GM18508 (cell line): ENCODE measurements around the gene STYX.
A peak's percentile ranks its signal among the peaks of the same experiment; 100 is the strongest.

Experiments used
- ATAC-seq: cut with Tn5 transposase; IDR thresholded peaks from one replicate; pipeline ENCODE4 v1.9.1; 2021; ENCODE audit warnings: moderate number of reproducible peaks; ENCODE audit not compliant: insufficient read depth, unreplicated experiment

STYX gene, protein sequence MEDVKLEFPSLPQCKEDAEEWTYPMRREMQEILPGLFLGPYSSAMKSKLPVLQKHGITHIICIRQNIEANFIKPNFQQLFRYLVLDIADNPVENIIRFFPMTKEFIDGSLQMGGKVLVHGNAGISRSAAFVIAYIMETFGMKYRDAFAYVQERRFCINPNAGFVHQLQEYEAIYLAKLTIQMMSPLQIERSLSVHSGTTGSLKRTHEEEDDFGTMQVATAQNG

DNA sequence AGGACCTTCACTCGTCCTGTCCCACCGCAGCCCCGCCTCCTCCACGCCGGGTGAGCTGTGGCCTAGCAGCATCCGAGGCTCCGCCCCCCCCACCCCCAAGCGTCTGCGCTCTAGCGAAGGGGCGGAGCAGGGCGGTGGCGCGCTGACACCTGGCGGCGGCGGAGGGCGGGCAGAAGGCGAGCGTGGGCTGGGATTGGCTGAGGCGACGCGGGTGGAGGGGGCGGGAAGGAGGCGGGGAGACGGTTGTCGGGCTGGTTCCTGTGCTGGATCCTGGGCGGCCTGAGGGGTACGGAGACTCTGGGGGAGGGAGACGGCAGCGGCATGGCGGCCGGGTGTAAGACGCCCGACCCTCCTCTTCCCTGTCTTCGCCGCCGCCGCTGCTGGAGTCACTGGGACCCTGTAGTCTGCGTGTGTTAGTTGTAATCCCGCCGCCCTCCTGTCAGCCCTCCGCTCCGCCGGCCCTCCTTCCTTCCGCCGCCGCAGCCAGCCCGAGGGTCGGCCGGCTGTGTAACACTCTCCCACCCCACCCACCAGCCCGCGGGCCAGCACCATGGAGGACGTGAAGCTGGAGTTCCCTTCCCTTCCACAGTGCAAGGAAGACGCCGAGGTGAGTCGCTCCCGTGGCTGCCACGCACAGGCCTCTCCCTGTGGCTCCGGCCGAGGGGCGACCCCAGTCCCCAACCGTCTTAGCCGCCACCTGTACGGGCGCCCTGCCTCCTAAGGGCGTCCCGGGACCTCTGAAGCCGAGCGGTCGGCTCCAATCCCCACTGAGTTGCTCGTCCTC is at the start of gene STYX:
STYX (plus strand) TSS at position 242 of the 784 bp plus-strand sequence; CDS start at position 551, 309 bp downstream.
- peak; percentile 75 for ATAC-seq

DNA sequence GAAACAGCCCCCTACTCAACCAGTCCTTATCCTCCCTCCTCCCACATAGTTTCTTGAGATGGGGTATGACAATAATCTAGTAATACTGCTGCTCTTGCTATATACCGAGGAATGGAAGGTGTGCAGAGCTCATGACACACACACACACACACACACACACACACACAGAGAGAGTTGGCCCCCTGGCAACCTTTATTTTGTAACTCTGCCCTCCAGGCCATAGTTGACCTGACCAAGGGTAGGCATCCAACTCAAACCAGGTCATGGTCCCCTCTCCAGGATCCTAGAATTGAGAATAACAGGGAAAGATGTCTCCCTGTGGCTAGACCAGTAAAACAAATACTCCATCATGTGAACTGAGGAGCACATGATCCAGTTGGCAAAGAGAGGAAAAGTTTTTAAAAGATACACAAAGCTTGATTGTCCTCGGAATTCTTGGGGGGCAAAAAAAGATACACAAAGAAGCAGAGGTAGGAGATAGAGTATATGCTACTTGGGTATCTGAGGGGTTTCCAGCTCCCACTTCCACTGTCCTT is 45.9 kb upstream of the STYX start:
- no peak for ATAC-seq

DNA sequence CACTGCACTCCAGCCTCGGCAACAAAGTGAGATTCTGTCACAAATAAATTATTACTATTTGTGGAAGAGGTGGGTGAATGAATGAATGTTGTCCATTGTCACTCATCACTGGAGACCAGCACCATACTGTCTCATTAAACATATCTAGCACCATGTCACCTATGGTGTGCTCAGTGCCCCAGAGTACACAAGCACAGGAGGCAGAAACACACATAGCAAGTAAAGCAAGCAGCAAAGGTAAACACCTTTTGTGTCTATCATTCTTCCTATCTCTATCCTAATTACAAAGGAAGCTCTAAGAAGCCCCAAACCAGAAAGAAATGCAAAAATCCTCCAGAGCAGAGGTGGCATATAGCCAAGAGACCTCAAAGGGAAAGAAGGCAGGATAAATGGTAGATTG is 43.8 kb upstream of the STYX start:
- no peak for ATAC-seq

DNA sequence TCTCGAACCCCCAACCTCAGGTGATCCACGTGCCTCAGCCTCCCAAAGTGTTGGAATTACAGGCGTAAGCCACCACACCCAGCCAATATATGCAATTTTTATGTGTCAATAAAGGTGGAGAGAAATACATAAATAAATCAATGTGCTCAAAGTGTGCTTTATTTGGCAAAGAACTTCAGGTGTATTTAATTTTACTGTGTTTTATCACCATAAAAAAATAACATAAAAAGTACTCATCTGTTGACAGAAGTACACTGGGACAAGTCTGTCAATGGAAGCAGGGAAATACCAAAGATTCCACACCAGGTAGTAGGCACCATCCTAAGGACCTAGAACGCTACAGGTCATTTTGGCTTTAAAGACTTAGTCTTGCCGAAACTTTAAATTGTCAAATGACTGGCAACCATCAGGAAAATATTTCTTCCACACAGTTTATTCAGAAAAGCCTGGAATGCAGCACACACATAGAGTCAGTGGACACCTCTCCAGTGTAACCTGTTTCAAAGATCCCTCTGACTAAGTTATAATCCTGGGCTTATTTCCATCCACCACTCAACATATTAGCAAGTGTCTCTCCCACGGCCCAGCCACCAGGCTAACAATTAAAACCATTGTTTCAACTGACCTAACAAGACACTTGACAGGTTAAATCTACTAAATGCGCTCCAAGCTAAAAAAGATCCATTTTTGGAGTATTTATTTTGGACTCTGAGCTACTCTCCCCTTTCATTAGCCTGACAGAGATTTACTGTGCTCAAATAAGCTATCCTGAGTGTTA is 38.8 kb upstream of the STYX start:
- no peak for ATAC-seq

DNA sequence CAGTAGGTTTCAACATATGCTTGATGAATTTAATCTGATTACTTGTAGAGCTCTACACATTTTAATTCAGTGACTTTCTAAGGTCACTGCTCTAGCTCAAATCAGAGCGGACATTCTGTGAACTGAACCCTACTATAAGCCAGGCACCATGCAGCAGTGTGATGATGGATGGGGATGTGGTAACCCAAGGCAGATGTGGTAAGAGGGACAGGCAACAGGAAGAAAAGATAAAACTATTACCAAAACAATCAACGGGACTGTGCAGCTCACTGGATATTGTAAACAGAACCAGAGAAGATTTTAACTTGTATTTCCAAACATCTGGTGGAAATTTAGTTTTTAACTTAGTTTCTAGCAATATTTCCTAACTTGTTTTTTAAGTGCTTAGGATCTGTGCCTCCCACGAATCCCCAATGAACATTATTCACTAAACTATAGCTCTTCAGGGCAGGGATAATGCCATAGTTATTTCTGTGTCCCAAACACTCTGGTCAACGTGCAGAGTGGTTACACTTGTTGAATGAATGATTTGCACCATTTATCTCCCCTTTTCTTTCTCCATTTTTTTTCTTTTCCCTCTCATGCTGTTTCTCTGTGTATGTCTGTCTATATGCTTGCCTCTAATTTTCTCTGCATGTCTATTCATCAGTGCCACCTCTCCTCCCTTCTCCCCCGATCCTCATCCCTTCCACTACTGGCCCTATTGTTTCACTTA is 37.6 kb upstream of the STYX start:
- ATAC-seq, result no peak

DNA sequence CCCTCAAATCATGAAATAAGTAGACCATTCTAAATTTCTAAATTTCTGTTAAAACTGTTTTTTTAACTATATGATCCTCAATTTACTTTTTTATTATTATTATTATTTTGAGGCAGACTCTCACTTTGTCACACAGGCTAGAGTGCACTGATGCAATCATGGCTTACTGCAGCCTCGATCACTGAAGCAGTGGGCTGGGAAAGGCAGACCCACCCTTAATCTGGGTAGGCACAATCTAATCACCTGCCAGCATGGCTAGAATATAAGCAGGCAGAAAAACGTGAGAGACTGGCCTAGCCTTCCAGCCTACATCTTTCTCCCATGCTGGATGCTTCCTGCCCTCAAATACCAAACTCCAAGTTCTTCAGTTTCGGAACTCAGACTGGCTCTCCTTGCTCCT is 36.9 kb upstream of the STYX start:
- no peak for ATAC-seq

DNA sequence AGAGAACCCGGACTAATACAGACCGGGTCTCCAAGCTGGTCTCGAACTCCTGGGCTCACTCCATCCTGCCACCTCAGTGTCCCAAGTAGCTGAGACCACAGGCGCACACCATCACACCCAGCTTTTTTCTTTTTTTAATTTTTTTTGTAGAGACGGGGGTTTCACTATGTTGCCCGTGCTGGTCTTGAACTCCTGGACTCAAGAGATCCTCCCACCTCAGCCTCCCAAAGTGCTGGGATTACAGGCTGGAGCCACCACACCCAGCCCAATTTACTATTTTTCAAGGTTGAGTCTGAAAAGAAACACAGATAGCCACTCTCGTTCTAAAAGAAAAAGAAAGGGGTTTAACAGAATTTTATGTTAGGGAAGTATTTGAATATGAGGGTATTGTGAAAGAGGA is 36.4 kb upstream of the STYX start:
- no peak for ATAC-seq

DNA sequence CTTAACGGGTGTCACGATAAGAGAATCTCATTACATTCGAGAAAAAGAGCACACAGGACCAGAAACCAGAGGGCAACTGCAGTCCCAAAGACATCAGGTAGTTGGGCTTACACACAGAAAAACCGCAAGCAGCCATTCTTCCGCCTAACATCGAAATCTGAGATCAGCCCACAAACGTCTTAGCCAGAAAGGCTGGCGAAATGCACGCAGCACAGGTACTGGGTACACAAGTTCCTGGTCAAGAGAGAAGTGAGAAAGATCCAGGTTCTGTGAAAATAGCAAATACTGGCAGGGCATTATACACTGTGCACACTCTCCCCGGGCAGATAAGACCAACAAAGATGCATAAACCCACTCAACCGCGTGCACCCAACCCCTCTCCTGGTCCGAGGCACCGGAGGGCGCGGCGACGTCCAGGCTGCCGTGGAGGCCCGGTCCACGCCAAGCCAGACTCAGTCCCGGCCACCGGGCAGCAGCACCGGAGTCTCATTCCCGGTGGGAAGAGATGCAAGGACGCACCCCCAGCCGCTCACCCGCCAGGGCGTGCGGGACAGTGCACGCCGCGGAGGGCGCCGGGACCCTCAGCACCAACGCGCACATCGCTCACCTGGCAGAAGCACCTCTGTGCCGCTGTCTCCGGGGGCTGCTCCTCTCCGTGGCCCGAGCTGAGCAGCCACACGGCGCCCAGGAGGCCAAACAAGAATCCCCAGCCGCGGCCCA is 35.0 kb upstream of the STYX start:
- peak; percentile 48 for ATAC-seq

DNA sequence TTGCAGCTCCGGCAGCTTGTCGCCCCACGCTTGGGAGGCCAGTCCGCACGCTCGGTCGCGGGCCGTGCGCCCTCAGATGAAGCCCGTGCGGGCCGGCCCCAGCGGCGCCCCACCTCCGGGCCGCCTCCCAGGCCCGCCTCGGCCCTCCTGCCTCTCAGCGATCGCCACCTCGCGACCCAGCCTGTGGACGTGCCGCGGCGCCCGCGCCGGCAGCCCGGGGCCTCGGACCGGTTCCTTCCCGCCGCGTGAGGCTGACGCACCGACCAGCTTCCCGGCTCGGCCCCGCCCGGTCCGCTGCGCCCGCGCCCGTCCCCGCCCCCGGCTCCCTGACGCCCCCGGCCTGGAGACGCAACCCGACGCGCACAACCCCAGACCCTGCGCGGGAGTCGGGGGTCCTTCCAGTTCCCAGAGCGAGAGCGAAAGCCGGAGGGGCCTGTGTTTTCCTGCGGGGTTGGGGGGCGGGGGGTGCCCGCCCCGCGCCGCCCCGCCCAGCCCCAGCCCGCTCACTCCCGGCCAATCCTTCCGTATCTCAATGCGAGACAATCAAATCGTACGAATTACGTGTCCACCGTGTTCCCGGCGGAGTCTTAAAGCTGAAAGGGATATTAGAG is 34.4 kb upstream of the STYX start, which contains the start of gene ERO1A:
ERO1A (minus strand) TSS at position 78 of the 611 bp plus-strand sequence; CDS start at position 1, 77 bp downstream.
- peak; percentile 29 for ATAC-seq

DNA sequence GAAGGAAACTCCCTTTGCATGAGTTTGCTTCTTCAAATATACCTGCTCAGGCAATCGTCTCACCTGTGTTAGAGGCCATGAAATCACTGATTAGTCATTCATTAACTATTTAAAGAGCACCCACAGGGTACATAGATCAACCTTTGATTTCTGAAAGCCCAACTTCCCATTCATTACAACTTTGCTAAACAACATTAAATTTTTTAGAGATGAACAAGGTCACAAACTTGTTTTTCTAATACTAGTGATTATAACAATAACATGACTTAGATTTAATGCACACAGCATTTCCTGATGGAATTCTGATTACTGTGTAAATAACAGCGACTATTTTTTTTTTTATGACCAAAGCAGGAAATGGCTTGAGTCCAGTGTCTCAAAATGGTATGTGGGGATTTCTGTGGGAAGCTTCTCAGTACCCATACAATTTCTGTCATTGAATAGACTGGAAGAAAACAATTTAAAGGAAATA is 29.2 kb upstream of the STYX start:
- ATAC-seq, result no peak

DNA sequence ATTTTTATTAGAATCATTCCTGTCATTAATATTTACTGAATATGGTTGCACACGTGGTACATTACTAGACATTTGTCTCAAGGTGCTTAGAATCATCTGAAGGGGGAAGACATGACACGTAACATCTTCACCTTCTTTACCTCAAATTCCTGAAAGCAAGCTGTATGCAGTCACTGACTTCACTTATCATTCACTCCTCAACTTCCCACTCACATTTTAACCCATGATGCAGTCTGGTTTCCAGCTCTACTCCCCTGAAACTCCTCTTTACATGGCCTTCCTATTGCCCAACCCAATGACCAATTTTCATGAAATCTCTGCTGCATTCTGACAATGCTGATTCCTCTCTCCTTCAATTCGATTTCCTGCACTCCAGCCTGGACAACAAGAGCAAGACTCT is 28.7 kb upstream of the STYX start:
- no peak for ATAC-seq

DNA sequence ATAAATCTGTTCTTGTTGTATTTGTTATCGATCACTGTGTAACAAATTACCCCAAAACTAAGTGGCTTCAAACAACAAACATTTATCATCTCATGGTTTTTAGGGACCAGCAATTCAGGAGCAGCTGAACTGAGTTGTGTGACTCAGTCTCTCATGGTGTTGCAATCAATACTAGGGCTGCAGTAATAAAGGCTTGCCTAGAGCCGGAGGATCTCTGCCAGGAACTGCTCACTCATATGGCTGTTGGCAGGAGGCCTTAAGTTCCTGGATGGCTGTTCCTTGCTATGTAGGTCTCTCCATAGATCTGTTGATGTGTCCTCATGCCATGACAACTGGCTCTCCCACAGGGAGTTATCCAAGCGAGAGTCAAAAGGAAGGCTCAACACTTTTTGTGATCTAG is 26.7 kb upstream of the STYX start:
- no peak for ATAC-seq

DNA sequence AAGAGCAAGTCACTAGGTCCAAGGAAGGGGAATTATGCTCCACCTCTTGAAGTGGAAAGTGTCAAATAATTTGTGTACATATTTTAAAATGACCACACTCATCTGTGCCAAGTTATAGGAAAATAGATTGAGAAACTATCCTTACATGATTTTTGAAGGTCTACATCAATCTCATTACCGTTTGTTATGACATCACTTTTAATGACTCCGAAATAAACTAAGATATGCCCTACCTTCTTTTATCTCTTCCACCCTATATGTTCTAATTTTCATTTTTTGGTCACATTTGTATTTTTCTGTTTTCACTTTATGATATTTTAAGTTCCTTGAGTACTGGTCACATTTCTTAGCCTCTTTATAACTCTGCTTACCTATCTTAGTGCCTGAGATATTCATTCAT is 26.3 kb upstream of the STYX start:
- no peak for ATAC-seq

DNA sequence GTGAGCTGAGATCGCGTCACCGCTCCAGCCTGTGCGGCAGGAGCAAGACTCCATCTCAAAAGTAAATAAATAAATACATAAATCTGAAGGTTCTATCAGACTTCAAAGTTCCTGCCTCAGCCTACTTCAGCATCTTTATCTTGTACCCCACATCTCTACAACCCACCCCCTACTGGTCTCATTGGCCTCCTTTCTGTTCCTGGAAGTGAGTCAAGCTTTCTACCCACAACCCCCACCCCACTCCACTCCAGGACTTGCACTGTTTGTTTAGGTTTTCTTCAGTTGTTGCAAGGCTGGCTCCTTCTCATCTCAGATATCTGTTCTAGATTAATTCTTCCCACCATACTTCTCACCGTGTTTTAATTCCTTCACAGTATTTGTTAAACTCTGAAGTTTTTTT is 23.7 kb upstream of the STYX start:
- no peak for ATAC-seq

DNA sequence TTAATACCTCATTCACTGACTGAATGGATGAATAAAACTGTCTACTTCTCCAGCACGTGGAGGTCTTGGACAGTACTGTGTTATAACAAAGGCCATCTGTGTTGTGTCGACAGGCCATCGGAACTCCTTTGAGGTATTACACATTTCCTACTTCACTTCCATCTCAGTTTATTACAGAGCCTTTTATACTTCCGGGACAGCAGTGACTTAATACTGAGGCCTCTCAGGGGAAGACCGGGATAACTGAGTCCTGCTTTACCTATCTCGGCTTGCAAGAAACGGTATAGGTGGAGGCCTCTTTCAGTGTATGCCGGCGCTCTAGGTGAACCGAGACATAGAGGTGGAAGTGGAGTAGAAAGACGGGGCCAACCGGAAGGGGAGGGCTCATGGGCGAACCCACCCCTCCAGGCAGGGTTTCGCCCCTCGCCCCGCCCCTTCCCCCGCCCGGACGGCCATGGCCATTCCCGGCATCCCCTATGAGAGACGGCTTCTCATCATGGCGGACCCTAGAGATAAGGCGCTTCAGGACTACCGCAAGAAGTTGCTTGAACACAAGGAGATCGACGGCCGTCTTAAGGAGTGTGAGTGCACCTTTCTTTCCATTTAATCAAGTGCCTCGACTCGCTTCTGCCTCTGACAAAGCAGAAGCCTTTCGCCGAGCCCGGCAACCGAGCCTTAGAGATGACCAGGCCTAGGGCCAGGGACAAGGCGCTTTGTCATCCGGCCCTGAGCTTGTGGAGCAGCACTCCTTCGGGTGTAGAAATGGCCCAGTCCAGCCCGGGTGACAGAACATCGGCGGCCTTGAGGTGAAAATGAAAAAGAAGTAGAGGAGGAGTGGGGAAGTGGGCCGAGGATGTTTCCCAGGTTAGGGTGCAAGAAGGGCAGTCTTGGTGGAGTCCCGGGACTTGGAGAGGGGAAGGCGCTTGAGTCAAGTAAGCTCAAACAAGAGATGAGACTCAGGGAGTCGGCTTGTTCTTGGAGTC is 23.0 kb upstream of the STYX start, which contains the start of gene PSMC6:
PSMC6 (plus strand) TSS at position 477 of the 983 bp plus-strand sequence; CDS start at position 497, 20 bp downstream.
- peak; percentile 78 for ATAC-seq

DNA sequence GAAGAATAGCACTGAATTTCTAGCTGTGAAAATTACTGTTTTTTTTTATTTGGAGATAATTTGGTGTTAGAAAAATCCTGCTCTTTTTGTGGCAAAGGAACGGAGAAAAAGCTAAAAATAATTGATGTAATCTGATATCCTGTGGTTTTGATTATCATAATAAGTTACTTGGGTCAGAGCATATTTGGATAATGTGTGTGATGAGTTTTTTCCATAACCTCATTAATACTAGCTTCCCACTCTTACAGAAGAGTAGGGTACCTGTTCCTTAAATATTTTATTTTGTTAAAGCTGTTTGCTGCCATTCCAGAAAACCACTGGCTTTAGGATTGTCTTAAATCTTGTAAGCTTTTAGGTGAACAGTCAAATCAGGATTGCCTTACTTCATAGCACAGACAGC is 18.3 kb upstream of the STYX start:
- ATAC-seq, result no peak

DNA sequence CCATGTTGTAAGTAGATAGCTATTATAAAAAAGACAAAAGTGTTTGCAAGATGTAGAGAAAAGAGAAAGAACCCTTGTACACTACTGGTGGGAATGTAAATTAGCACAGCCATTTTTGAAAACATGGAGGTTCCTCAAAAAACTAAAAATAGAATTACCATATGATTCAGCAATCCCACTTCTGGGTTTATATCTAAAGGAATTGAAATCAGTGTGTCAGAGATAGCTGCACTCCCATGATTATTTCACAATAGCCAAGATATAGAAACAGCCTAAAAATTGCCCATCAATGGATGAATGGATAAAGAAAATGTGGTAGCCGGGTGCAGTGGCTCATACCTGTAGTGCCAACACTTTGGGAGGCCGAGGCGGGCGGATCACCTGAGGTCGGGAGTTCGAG is 13.8 kb upstream of the STYX start:
- no peak for ATAC-seq
